ENCODE data around the gene NDUFAF3.

Gene NDUFAF3

DNA sequence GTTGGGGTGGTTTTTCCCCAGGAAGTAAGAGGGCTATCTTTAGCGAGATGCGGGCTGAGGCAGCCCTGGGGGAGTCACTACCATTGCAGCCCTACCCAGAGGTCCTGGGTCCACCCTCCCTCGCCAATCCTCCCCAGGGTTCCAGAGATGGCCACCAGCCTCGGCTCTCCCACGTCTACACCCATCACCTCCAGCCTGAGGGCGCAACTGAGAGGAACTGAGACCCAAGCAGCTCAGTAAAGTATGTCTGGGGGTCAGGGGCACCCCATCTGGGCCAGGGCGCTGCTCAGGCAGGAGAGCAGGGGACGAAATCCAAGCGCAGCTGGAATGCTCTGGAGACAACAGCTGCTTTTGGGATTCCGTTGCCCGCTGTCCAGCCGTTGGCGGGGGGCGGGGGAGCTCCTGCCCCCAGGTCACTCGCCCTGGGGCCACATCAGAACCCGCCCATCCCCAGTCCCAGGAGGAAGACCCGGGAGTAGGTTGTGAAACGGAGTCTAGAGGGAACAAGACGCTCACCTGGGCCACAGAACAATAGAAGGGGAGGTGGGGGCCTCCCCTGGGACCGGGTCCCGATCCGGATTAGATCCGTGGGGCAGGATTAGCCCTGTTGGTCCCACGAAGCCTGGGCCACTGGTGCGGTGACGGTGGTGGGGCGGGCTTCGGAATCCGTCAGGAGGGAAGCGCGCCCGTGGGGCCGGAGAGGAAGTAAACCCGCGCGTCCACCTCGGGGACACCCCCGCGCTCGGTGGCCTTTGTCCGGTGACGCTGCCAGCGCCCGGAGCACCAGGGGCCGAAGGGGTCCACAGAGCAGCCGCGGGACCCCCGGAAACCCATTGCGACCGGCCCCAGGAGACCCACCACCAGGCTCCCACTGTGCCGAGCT is 1.4 kb upstream of the NDUFAF3 start:
- DNase-seq = no peak

DNA sequence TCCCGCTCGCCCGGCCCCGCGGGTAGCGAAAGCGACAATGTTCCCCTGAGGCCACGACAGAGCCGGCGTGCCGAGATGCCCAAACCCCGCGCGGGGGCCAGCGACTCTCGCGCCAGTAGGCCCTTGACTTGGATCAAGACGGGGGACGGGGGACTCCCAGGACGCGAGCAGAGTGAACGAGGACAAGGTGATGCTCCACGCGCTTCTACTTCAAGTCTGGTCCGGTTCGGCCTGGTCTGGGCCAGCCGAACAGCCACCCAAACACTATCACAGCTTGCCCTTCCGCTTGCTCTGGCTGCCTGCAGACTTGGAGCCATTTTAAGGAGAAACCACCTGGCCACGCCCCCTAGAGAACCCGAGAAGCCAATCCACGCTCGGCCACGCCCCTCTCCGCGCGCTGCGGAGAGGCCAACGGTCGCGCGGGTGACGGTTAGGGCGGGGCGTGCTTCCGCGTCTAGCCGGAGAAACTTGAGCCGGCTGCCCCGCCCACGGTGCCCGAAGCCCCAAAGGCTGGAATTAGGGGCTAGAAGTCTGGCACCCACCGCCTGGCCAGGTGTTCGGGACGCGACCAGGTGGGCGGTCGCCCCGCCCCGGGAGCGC is 608 bp upstream of the NDUFAF3 start:
- peak; percentile 98 for DNase-seq

DNA sequence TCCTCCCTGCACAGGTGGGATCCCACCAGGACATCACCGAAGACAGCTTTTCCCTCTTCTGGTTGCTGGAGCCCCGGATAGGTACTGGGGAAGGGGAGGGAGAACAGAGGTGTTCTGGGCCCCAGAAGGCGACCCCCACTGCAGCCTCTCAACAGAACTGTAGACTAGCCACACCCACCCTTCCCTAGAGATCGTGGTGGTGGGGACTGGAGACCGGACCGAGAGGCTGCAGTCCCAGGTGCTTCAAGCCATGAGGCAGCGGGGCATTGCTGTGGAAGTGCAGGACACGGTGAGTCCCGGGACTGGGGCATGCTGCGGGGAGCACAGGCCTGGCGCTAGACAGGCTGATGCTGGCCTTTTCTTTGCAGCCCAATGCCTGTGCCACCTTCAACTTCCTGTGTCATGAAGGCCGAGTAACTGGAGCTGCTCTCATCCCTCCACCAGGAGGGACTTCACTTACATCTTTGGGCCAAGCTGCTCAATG is 809 bp downstream of the NDUFAF3 start:
- no peak for DNase-seq

DNA sequence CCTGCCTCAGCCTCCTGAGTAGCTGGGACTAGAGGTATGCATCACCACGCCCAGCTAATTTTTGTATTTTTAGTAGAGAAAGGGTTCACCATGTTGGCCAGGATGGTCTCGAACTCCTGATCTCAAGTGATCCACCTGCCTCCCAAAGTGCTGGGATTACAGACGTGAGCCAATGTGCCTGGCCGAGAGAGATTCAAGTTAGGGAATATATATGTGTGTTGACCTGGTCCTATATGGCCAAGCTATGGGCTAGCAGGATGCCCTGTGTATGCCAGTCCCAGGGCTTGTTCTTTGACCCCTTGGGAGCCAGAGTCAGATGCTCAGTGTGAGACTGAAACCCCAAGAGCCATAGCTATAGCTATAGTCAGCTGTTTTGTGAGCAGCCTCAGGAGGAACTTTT is 1.9 kb downstream of the NDUFAF3 start:
- no peak for DNase-seq

DNA sequence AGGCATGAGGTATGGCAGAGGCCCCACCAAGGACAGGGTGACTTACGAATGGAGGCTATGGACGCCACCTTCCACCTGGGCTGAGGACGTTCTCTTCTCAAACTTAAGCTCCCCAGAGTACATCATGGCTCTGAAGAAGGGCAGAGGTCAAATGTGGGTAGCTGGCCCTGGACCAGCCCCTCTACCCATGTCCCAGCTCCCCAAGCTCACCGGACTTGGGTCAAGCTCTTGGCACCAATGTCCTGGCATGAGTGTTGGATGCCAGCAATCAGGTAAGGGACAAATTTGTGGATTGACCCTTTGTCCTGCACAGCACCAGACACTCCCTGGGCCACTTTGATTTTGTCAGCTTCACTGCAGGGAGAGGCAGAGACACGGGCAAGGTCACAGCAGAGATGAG is 2.5 kb downstream of the NDUFAF3 start:
- DNase-seq = no peak

DNA sequence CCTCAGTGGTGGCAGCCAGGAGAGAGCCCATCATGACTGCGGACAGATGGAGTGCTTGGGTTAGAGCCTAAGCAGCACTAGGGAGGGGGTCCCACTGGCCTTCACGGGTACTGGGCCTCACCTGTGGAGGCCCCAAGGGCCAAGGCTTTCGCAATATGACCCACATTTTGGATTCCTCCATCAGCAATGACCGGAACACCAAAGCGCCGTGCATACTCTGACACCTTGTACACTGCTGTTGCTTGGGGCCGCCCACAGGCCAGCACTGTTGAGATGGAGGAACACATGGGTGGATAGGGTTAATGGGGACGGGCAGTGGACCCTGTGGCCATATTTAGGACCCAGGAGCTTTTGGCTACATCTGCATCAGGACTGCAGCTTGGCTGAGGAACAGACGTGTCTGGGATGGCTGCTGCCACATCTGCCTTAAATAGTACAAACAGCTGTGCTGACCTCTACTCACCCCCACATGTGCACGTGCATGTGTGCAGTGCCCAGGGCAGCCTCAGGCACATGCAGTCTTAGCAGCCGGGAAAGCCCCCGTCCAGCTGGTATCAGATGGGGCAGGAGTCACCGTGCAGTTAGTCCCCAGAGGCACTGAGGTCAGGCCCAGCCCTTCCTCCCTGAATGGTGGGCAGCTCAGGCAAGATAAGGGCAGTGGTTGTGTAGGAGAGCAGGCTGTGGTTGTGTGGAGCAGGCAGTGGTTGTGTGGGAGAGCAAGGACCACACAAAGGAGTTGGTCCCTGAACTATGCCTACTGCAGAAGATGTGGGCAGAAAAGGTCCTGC is 3.3 kb downstream of the NDUFAF3 start:
- no peak for DNase-seq

DNA sequence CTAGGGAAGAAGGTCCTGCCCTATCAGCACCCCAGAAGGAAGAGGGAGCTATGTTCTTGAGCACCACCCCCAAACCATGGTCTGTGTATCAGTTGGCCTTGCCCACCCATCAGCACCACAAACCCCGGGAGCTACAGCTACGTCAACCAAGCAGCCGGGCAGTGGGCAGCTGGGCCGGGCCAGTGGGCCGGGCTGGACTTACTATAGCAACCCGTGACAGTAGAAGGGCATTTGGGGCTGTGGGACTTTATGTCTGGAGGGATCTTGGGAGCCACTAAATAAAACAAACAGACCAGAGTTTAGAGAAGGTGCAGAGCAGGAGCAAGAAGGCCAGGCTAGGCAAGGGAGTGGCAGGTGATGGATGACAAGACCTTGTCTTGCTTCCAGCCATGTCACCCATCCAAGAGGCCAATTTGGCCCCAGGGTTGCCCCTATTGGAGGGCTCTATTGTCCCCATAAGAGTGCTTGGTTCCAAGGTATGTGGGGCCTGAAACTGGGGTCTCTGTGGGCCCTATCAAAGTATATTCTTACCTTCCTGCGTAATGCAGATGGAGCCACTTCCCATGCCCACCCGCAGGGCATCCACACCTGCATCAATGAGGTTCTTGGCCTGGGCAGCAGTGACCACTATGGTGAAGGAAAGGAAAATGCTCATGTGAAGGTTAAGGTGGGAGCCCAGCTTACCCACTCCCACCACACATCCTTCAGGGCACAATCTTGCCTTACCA is 4.0 kb downstream of the NDUFAF3 start:
- no peak for DNase-seq

DNA sequence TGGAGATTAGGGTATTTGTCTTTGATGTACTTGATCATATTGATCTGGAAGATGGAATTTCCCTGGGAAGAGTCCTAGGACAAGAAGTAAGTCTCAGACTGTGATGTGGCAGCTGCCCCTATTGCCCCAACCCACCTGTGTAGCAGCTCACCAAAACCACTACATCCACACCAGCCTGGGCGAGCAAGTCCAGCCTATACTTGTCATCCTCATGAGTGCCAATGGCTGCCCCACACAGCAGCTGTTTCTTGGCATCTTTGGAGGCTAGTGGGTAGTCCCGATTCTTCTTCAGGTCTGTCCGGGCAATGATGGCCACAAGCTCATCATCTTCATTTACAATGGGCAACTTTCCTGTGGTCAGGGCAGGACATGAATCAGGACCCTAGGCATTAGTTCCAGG is 4.6 kb downstream of the NDUFAF3 start:
- DNase-seq = no peak

DNA sequence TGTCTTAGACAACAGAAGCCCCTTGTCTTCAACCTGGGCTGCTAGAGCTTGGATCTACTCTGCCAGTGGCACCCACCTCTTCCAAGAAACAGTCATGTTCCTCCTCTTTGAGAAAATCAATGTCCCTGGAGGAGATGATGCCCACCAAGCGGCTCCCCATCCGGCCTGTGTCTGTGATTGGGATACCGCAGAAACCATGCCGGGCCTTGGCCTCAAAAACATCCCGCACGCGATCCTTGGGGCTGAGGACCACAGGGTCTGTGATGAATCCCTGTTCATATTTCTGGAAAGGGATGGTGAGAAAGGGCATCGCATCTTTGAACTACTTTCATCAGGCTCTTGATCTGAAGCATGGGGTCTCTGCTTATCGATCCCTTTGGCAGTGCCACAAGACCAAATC is 5.7 kb downstream of the NDUFAF3 start:
- no peak for DNase-seq

DNA sequence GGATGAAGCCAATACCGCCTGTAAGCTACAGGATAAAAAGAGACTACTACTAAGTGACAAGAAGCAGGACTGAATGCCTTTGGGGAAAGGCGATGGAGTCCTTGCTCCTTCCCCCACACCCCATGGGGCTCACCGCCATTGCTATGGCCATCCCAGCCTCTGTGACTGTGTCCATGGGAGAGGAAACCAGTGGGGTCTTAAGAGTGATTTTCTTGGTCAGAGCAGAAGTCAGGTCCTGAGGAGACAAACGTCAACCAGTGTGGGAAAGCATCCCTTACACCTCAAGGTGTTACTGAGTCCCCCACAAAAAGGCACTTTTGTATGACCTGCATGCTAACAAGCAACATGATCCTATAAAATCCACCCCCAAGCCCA is 6.4 kb downstream of the NDUFAF3 start:
- no peak for DNase-seq

DNA sequence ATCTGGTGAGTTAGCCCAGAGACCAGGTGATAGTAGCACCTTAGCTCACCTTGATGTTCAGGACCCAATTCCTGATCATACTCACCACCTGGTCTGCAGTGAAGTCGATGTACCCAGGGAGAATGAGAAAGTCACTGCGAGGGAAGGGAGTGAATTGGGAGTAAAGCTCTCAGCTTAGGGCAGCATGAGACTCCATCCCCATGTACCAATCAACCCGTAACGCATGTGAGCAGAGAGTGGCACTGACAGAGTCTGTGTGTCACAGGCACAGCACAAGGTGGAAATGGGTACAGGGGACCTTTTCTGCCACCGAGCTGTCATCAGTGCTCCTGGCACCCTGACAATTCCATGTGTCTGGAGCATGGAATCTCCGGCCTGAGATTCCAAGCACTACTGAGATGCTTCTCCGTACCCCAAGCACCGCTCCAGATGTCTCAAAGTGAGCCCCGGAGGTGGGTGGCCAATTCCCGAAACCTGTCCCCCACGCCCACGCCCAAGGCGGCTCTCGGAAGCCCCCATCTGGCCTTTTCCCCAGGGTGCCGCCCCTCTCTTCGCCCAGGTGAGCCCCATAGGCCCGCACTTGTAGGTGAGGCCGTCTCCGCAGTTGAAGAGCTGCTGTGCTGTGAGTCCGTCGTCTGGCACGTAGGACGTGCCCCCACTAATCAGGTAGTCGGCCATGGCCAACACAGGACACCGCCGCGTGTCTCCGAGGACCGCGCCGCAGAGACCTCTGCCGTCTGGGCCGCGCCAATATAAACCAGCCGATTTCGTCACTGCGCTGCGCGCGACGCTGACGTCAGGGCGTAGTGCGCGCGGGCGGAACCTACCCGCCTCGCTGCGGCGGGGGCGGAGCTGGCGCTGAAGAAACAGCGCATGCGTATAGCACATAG is 7.0 kb downstream of the NDUFAF3 start, which contains the start of gene IMPDH2:
Gene IMPDH2 (minus strand): TSS at position 726 of the 890 bp plus-strand sequence. CDS start 48 bp downstream, at position 678.
- DNase-seq = peak; percentile 88

DNA sequence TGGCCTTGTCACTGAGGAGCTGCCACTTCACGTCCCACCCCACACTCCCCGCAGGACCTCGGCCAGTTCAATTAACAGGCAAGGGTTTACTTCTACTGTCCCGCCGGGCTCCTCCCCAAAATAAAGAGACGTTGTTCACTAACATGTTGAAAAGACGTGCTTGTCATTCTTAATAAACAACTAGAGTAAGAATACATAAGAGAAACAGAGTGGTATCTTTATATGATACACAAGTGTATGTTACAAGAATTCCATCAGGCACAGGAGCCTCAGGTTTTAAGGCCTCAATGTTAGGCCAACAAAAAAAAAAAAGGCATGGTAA is 7.6 kb downstream of the NDUFAF3 start:
- no peak for DNase-seq

DNA sequence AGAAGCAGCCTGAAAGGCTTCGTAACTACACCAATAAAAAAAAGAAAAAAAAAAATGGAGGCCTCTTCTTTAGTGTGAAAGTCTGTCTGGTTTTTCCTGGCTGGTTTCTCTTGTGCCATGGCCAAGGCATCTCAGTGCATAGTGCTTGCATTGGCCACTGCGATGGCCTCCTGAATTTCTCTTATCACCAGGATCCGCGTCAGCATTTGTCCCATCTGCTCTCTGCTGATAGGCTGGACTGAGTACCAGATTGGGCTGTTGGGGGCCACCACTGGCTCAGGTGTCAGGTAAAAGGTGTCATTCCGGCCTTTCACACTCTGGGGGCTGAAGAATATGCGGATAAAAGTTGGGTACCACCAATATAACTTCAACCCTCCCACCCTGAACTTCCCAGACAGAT is 8.4 kb downstream of the NDUFAF3 start:
- DNase-seq = no peak

DNA sequence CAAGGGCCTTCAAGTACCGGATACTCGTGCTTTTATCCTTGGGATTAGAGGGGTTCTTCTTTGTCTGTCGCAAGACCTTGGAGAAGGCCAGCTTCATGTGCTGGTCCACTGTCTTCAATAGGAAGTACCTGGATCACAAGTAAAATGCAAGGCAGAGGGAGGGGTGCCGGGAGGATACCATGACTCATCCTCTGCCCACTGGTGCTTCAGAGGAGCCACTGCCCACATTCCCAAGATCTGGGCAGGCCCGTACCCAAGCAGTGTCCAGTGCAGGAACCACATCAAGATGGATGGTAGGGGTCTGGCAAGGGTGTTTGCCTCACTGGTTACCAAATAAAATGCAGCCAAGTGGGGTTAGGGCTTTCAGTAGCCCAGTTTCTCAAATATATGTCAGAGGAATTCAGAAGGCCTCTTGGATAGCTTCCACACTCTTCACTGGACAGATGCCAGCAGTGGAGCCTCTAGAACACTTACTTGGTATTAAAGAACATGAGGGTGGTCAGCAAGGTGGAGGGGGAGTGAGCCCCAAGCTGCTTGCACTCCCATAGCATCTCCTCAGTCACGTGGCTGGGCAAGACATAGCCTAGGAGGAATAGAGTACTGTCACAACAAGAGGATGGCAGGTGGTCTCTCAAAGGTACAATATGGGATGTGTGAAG is 10.9 kb downstream of the NDUFAF3 start:
- no peak for DNase-seq

DNA sequence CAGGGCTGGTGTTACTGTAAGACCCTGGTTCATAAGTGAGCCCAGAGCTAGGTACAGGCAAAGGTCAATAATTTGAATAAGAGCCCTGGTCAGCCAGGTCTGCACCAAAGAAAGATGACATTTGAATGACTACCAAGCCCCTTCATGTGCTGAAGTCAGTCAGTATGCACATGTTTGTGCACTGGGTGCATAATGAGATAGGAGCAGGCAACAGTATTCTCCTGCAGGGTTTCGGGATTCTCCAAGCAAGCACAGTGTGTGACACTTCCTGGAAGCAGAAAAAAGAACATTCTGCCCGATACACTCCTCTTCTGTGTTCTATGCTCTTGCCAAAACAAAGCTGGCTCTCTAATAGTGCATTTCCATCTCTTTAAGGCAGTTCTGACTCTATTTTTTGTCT is 12.7 kb downstream of the NDUFAF3 start:
- no peak for DNase-seq

DNA sequence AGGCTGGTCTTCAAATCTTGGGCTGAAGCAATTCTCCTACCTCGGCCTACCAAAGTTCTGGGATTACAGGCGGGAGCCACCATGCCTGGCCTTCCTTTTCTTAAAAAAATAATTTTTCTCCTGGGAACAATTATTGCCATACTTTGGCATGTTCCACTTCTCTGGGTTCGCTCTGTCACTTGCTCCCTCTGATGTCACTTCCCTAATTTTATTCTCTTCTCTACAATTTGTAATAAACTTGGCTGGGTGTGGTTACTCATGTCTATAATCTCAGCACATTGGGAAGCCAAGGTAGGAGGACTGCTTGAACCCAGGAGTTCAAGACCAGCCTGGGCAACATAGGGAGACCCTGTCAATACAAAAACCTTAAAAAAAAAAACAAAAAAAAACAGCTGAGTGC is 13.4 kb downstream of the NDUFAF3 start:
- DNase-seq = no peak

DNA sequence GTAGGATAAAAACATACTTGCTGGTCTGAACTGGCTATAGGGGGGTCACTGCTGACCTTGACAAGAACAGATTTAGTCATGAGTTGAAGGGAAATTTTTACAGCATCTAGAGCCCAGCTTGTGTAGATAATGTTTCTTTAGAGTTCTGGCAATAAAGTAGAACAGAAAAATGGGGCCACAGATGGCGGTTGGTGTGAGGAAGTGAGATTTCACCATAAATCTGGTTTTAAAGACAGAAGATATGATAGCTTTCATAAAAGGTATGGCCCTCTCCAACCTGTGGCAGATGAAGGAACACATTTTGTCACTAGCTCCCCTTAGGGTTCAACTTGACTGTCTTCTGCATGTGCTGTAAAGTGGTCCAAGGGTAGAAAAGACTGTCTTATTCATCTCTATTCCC is 31.6 kb downstream of the NDUFAF3 start:
- no peak for DNase-seq

DNA sequence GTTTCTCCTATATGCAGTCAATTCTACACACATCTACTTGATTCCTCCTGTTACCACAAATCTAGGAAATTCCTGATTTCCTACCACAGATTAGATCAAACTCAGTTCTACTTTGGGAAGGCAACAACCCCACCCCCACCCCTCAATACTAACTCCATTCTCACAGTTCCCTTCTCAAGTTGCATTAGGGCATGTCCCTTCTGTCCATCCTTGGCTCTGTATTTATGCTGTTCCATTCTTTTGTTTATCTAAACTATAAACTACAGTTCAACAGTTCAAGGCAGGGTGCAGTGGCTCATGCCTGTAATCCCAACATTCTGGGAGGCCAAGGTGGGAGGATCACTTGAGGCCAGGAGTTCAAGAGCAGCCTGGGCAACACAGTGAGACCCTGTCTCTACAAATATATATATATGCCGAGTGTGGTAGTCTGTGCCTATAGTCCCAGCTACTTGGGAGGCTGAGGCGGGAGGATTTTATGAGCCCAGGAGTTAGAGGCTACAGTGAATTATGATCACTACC is 32.5 kb downstream of the NDUFAF3 start:
- DNase-seq = no peak

DNA sequence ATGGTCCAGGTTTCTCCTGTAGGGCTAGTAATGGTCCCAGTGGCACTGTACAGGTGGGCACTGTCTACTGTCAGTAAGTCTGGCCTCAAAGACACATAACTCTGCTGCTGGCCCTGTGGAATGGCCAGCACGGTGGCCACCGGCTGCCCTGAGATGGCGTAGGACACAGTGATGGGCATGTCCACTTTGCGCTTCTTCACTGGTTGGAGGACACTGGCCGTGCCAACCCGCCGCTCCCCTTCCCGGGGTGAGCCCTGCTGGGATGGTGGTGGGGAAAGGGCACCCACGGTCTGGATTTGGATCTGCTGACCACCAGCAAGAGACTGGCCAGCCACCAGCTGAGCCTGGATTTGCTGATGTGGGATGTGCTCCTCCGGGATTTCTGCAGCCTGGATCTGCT is 35.3 kb downstream of the NDUFAF3 start:
- no peak for DNase-seq

DNA sequence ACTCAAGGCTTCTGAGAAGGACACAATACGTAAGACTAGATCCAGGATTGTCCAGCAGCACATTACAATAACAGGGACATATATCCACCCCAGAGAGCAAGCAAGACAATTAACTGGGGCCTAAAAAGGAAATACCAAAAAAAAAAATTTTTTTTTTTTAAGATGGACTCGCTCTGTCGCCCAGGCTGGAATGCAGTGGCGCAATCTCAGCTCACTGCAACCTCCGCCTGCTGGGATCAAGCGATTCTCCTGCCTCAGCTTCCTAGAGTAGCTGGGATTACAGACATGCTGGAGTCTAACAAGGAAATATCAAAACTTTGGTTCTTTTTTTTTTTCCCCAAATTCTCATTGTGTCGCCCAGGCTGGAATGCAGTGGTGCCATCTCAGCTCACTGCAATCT is 36.1 kb downstream of the NDUFAF3 start:
- DNase-seq = no peak

All from NCI-H2029 (cell line).